Smooth muscle cell (in vitro differentiated cells): Measurements from ENCODE around the gene SMCO2. TPM values are rescaled to one million over a fixed set of nuclear protein-coding genes. Genes with fewer than 3 reads are reported as not detected.

ENCODE experiments used
- DNase-seq: peaks from one replicate; lab custom pipeline; 2025; ENCODE audit not compliant: unreplicated experiment; lab: John Stamatoyannopoulos, UW
- H2AFZ ChIP-seq: fragments of 200-600 bp; sonication (generic); 2 replicates; pipeline ENCODE4 v1.6.0; 2016; ENCODE audit warnings: antibody characterized with exemption, low read depth, mild to moderate bottlenecking
- H3F3A ChIP-seq: fragments of 200-600 bp; sonication (generic); 2 replicates; pipeline ENCODE4 v1.6.0; 2017; ENCODE audit warnings: antibody characterized with exemption, low read depth
- H3K27ac ChIP-seq: fragments of 200-600 bp; sonication (generic); 2 replicates; pipeline ENCODE4 v1.5.1; 2016; ENCODE audit warnings: low read depth, mild to moderate bottlenecking
- H3K27me3 ChIP-seq: fragments of 200-600 bp; sonication (generic); 2 replicates; pipeline ENCODE4 v1.6.1; 2016; ENCODE audit warnings: low read depth, mild to moderate bottlenecking
- H3K36me3 ChIP-seq: fragments of 200-600 bp; sonication (generic); 2 replicates; pipeline ENCODE4 v1.5.1; 2016; ENCODE audit warnings: low read depth
- H3K4me1 ChIP-seq: fragments of 200-600 bp; sonication (generic); 2 replicates; pipeline ENCODE4 v1.5.1; 2016; ENCODE audit warnings: low read depth
- H3K4me2 ChIP-seq: fragments of 200-600 bp; sonication (generic); 2 replicates; pipeline ENCODE4 v1.6.0; 2016; ENCODE audit warnings: mild to moderate bottlenecking
- H3K4me3 ChIP-seq: fragments of 200-600 bp; sonication (generic); 2 replicates; pipeline ENCODE4 v1.5.1; 2016; ENCODE audit warnings: mild to moderate bottlenecking
- H3K79me2 ChIP-seq: fragments of 200-600 bp; sonication (generic); 2 replicates; pipeline ENCODE4 v1.6.0; 2016; ENCODE audit warnings: low read depth, mild to moderate bottlenecking
- H3K9ac ChIP-seq: fragments of 200-600 bp; sonication (generic); 2 replicates; pipeline ENCODE4 v1.6.0; 2016; ENCODE audit warnings: low read depth
- H3K9me3 ChIP-seq: fragments of 200-600 bp; sonication (generic); replicated peaks from 2 replicates; pipeline ENCODE4 v1.5.1; 2016; ENCODE audit warnings: low read depth
- H4K20me1 ChIP-seq: fragments of 200-600 bp; sonication (generic); 2 replicates; pipeline ENCODE4 v1.6.0; 2016; ENCODE audit warnings: low read depth
- CTCF ChIP-seq: fragments of 200-600 bp; sonication (generic); IDR thresholded peaks from 2 replicates; pipeline ENCODE4 v1.5.1; 2017; ENCODE audit warnings: borderline replicate concordance, mild to moderate bottlenecking, antibody characterized with exemption; ENCODE audit not compliant: insufficient read depth, poor library complexity, severe bottlenecking
- WGBS: methylation state at CpG from one replicate; pipeline ENCODE4 v1.1.7; 2016; ENCODE audit warnings: low lambda C conversion rate; 5-methylcytosine and 5-hydroxymethylcytosine counted together
- polyA plus RNA-seq: library from polyadenylated mRNA; unstranded; fragments of >200 nt; fragmentation: Nextera tagmentation; extraction: Ambion mirVana; gene quantifications from 2 replicates; pipeline ENCODE4 v1.2.1, GENCODE V29; 2016
- total RNA-seq: library from RNA; depleted of rRNA; stranded (reverse); fragments of >200 nt; gene quantifications from 2 replicates; pipeline ENCODE4 v1.2.3, GENCODE V29; 2014

SMCO2 gene
- total and polyA plus RNA-seq, 2 experiments from 2014 or later: not detected

- no peak for DNase-seq
- Histone ChIP-seq H3K27me3 (no peaks in the 10 kb centered on the region), H3K9ac (no peak overlapping the region), H3K36me3 (no peaks in the 10 kb centered on the region), H3K9me3 (no peaks in the 10 kb centered on the region), H3K4me1 (no peaks in the 10 kb centered on the region), H3K79me2 (no peaks in the 10 kb centered on the region), H3F3A (no peaks in the 10 kb centered on the region), H3K4me2 (no peak overlapping the region), H3K27ac (no peak overlapping the region), H4K20me1 (no peaks in the 10 kb centered on the region), H3K4me3 (no peak overlapping the region), H2AFZ (no peak overlapping the region)
- TF ChIP-seq CTCF: no peak
- WGBS: 82% methylated on average over 2 of the region's 2 CpGs
Observed at GRCh38 chr12:27506645-27507189, 60.2 kb downstream of the SMCO2 start.

GRCh38 chr12:27508736-27509431 is 62.3 kb downstream of the SMCO2 start:
- DNase-seq: no peak
- Histone ChIP-seq H2AFZ (no peak overlapping the region), H3K4me2 (no peak overlapping the region), H3K9me3 (no peaks in the 10 kb centered on the region), H3K4me1 (no peaks in the 10 kb centered on the region), H3F3A (no peaks in the 10 kb centered on the region), H3K36me3 (no peaks in the 10 kb centered on the region), H3K27me3 (no peaks in the 10 kb centered on the region), H3K4me3 (no peak overlapping the region), H3K9ac (no peak overlapping the region), H4K20me1 (no peaks in the 10 kb centered on the region), H3K79me2 (no peaks in the 10 kb centered on the region), H3K27ac (no peak overlapping the region)
- WGBS: 76% methylated on average over 5 of the region's 5 CpGs
- TF ChIP-seq CTCF: no peak

- no peak overlapping the region for H3K9ac ChIP-seq
- TF ChIP-seq CTCF: no peak
- no peaks in the 10 kb centered on the region for H3K9me3 ChIP-seq
- no peaks in the 10 kb centered on the region for H3K27me3 ChIP-seq
- H3K79me2 ChIP-seq: no peaks in the 10 kb centered on the region
- H2AFZ ChIP-seq: peak overlapping the region; percentile 15
- H3K36me3 ChIP-seq: no peaks in the 10 kb centered on the region
- H3K27ac ChIP-seq: peak overlapping the region; percentile 5
- no peaks in the 10 kb centered on the region for H3K4me1 ChIP-seq
- no peak overlapping the region for H3K4me2 ChIP-seq
- no peaks in the 10 kb centered on the region for H4K20me1 ChIP-seq
- H3K4me3 ChIP-seq: no peak overlapping the region
- DNase-seq: no peak
- H3F3A ChIP-seq: no peaks in the 10 kb centered on the region
- 69% methylated on average over 6 of the region's 6 CpGs for WGBS
Observed at GRCh38 chr12:27511031-27511722, 64.6 kb downstream of the SMCO2 start.
